ENCODE measurements around the gene MOSPD3. TPM values are rescaled to one million over a fixed set of nuclear protein-coding genes. Genes with fewer than 3 reads are reported as not detected.

Gene MOSPD3
- total RNA-seq, 1 experiment from 2014 or later = 9.4 TPM

DNA sequence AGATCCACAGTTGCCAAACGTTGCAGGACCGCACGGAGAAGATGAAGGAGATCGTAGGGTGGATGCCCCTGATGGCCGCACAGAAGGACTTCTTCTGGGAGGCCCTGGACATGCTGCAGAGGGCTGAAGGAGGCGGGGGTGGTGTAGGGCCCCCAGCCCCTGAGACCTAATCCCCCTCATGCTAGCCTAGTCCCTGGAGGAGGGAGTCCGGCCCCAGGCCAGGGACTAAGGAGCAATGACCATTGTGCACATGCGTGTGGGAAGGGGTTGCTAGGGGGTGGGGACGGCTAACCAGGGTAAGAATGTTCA lies 11.7 kb upstream of the MOSPD3 start:
- Histone ChIP-seq H3F3A (ENCODE audit: low read length, unreplicated experiment) (no peaks in the 10 kb centered on the region), H3K27ac (ENCODE audit: low read length) (no peak overlapping the region), H3K36me3 (ENCODE audit: low read depth, low read length) (no peaks in the 10 kb centered on the region), H4K20me1 (ENCODE audit: low read length) (no peaks in the 10 kb centered on the region), H3K9ac (ENCODE audit: low read length) (no peak overlapping the region), H2AFZ (ENCODE audit: low read length) (no peak overlapping the region), H3K4me1 (ENCODE audit: insufficient read depth, low read length) (peaks cover 12% of the 10 kb centered on the region), H3K79me2 (ENCODE audit: low read length) (no peaks in the 10 kb centered on the region), H3K9me2 (replicated peaks; ENCODE audit: low read length) (no peaks in the 10 kb centered on the region), H3K4me2 (ENCODE audit: low read length) (no peak overlapping the region), H3K9me3 (ENCODE audit: low read length) (no peaks in the 10 kb centered on the region), H3K27me3 (ENCODE audit: low read length) (no peaks in the 10 kb centered on the region), H3K4me3 (ENCODE audit: low read length) (no peak overlapping the region)
- DNase-seq (no peak), ATAC-seq (no peak)
- intact Hi-C loops (cut with micrococcal nuclease) = no loop called here
- POLR2A ChIA-PET (ENCODE audit: unreplicated experiment) = no interaction called here
- no peak for TF ChIP-seq EZH2 (IDR thresholded peaks at IDR 0.05; ENCODE audit: low read length, unreplicated experiment)
- TF ChIP-seq, protein P1, sequence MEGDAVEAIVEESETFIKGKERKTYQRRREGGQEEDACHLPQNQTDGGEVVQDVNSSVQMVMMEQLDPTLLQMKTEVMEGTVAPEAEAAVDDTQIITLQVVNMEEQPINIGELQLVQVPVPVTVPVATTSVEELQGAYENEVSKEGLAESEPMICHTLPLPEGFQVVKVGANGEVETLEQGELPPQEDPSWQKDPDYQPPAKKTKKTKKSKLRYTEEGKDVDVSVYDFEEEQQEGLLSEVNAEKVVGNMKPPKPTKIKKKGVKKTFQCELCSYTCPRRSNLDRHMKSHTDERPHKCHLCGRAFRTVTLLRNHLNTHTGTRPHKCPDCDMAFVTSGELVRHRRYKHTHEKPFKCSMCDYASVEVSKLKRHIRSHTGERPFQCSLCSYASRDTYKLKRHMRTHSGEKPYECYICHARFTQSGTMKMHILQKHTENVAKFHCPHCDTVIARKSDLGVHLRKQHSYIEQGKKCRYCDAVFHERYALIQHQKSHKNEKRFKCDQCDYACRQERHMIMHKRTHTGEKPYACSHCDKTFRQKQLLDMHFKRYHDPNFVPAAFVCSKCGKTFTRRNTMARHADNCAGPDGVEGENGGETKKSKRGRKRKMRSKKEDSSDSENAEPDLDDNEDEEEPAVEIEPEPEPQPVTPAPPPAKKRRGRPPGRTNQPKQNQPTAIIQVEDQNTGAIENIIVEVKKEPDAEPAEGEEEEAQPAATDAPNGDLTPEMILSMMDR (conservative IDR thresholded peaks at IDR 0.05; ENCODE audit: low read depth, low read length) = no peak
- TF ChIP-seq EZH2phosphoT487 (IDR thresholded peaks at IDR 0.05; ENCODE audit: borderline replicate concordance, low read length) = no peak
- CTCF ChIA-PET = no interaction called here
- no TSS peak for BruUV-seq (replicated peaks)

- Histone ChIP-seq H3K79me2 (ENCODE audit: low read length) (no peaks in the 10 kb centered on the region), H3K9ac (ENCODE audit: low read length) (no peak overlapping the region), H4K20me1 (ENCODE audit: low read length) (no peaks in the 10 kb centered on the region), H3K9me3 (ENCODE audit: low read length) (no peaks in the 10 kb centered on the region), H3K27ac (ENCODE audit: low read length) (no peak overlapping the region), H3F3A (ENCODE audit: low read length, unreplicated experiment) (no peaks in the 10 kb centered on the region), H3K27me3 (ENCODE audit: low read length) (no peaks in the 10 kb centered on the region), H3K4me3 (ENCODE audit: low read length) (no peak overlapping the region), H3K36me3 (ENCODE audit: low read depth, low read length) (no peaks in the 10 kb centered on the region), H3K9me2 (replicated peaks; ENCODE audit: low read length) (no peaks in the 10 kb centered on the region), H2AFZ (ENCODE audit: low read length) (peak overlapping the region; percentile 74; the same call in 1 of the 2 replicates), H3K4me1 (ENCODE audit: insufficient read depth, low read length) (peaks cover 24% of the 10 kb centered on the region), H3K4me2 (ENCODE audit: low read length) (peak overlapping the region; percentile 82)
- CTCF ChIA-PET = interaction anchor here (0.6 kb wide), 1 partner anchor 18 kb away, joined by 3 read pairs; no protein-coding TSS in a partner anchor
- TF ChIP-seq, protein P1 (conservative IDR thresholded peaks at IDR 0.05; ENCODE audit: low read depth, low read length) = no peak
- no peak for TF ChIP-seq EZH2phosphoT487 (IDR thresholded peaks at IDR 0.05; ENCODE audit: borderline replicate concordance, low read length)
- no peak for TF ChIP-seq EZH2 (IDR thresholded peaks at IDR 0.05; ENCODE audit: low read length, unreplicated experiment)
- no peak for ATAC-seq
- no TSS peak for BruUV-seq (replicated peaks)
- no peak for DNase-seq
- POLR2A ChIA-PET (ENCODE audit: unreplicated experiment) = no interaction called here
- intact Hi-C loops (cut with micrococcal nuclease) = no loop called here
Measured at GRCh38 chr7:100602889-100603725, 9.2 kb upstream of the MOSPD3 start.

- Histone ChIP-seq H3K4me1 (ENCODE audit: insufficient read depth, low read length) (peaks cover 24% of the 10 kb centered on the region), H3K27me3 (ENCODE audit: low read length) (no peaks in the 10 kb centered on the region), H3K9me3 (ENCODE audit: low read length) (no peaks in the 10 kb centered on the region), H3K4me2 (ENCODE audit: low read length) (peak overlapping the region; percentile 82), H3K79me2 (ENCODE audit: low read length) (no peaks in the 10 kb centered on the region), H3K9ac (ENCODE audit: low read length) (no peak overlapping the region), H3K27ac (ENCODE audit: low read length) (no peak overlapping the region), H3K36me3 (ENCODE audit: low read depth, low read length) (no peaks in the 10 kb centered on the region), H4K20me1 (ENCODE audit: low read length) (no peaks in the 10 kb centered on the region), H3K9me2 (replicated peaks; ENCODE audit: low read length) (no peaks in the 10 kb centered on the region), H2AFZ (ENCODE audit: low read length) (peak overlapping the region; percentile 74), H3K4me3 (ENCODE audit: low read length) (peak overlapping the region; percentile 54), H3F3A (ENCODE audit: low read length, unreplicated experiment) (no peaks in the 10 kb centered on the region)
- ATAC-seq = no peak
- ChIA-PET CTCF (no interaction called here), POLR2A (ENCODE audit: unreplicated experiment) (no interaction called here)
- intact Hi-C loops (cut with micrococcal nuclease) = loop anchor here (2.0 kb wide), 3 partner anchors 17 to 87 kb away; partner anchors contain the start of genes FBXO24, GNB2 and LRCH4
- no TSS peak for BruUV-seq (replicated peaks)
- no peak for DNase-seq
- TF ChIP-seq EZH2phosphoT487 (IDR thresholded peaks at IDR 0.05; ENCODE audit: borderline replicate concordance, low read length) (no peak), EZH2 (IDR thresholded peaks at IDR 0.05; ENCODE audit: low read length, unreplicated experiment) (no peak)
Measured at GRCh38 chr7:100603726-100604027, 8.7 kb upstream of the MOSPD3 start.
